Prostate gland (tissue), 2 donors: ENCODE results near the gene HIGD1B. TPM values are rescaled to one million over a fixed set of nuclear protein-coding genes. Genes with fewer than 3 reads are reported as not detected.
"Not testable (repeated sequence)": the region's sequence is repeated elsewhere in the genome, so short reads cannot be mapped to it uniquely, and the experiment has no call there.

ENCODE experiments used
- DNase-seq: peaks from one replicate; pipeline ENCODE4 v3.0.0-alpha.2; 2019; ENCODE audit warnings: low spot score
- H3K27ac ChIP-seq, 2 donors: fragments of 200-600 bp; sonication (generic); 2 replicates each; pipeline ENCODE4 v1.5.1; 2017 to 2019
- H3K27me3 ChIP-seq: fragments of 200-600 bp; sonication (generic); replicated peaks from 2 replicates; pipeline ENCODE4 v1.5.1; 2019; ENCODE audit not compliant: insufficient read depth
- H3K36me3 ChIP-seq, 2 donors: fragments of 200-600 bp; sonication (generic); 1 replicate in 1 of 2; 2 replicates in 1 of 2; pipeline versions ENCODE4 v1.5.1 to v1.8.1; 2017 to 2019
- H3K4me1 ChIP-seq: fragments of 200-600 bp; sonication (generic); replicated peaks from 2 replicates; pipeline ENCODE4 v1.5.1; 2019
- H3K4me3 ChIP-seq, 2 donors: fragments of 200-600 bp; sonication (generic); 2 replicates each; pipeline ENCODE4 v1.5.1; 2017 to 2019
- H3K9me3 ChIP-seq: fragments of 200-600 bp; sonication (generic); 2 replicates; pipeline ENCODE4 v1.5.1; 2017
- CTCF ChIP-seq, 4 experiments: fragments of 200-600 bp in 2 of 4; fragments of 450-650 bp in 2 of 4; sonication (generic) in 2 of 4; IDR thresholded peaks; 1 replicate in 3 of 4; 2 replicates in 1 of 4; pipeline ENCODE4 v1.5.1; 2016 to 2019; ENCODE audit warnings: antibody characterized with exemption in 4 of 4, mild to moderate bottlenecking in 2 of 4, moderate library complexity in 2 of 4
- POLR2A ChIP-seq: fragments of 450-650 bp; IDR thresholded peaks from one replicate; pipeline ENCODE4 v1.6.1; 2016; ENCODE audit warnings: antibody characterized with exemption, mild to moderate bottlenecking
- POLR2AphosphoS5 ChIP-seq: sonication (generic); formaldehyde crosslinking; IDR thresholded peaks from one replicate; pipeline ENCODE4 v1.6.1; 2017; ENCODE audit warnings: antibody characterized with exemption
- WGBS: methylation state at CpG from one replicate; pipeline ENCODE4 v1.1.5; 2018; 5-methylcytosine and 5-hydroxymethylcytosine counted together
- intact Hi-C: fragments of 100-400 bp; cut with DNase I; formaldehyde crosslinking; loops from one replicate; pipeline ENCODE4 v1.14.2; 2022
- total RNA-seq, 2 donors: library from RNA; depleted of rRNA; stranded (reverse); fragments of >200 nt; gene quantifications; one replicate each; pipeline ENCODE4 v1.1.0, GENCODE V29; 2016

Gene HIGD1B
- total RNA-seq, 2 donors from 2014 or later = not detected

GRCh38 chr17:44820631-44821212, 27.0 kb upstream of the HIGD1B start:
- intact Hi-C loops = no loop called here
- DNase-seq = no peak
- no peak overlapping the region for H3K27ac ChIP-seq
- no peaks in the 10 kb centered on the region for H3K9me3 ChIP-seq
- 33% methylated on average over 7 of the region's 7 CpGs for WGBS
- TF ChIP-seq POLR2AphosphoS5 (no peak), POLR2A (no peak), CTCF (IDR thresholded peaks at IDR 0.05) (no peak)
- no peaks in the 10 kb centered on the region for H3K27me3 ChIP-seq
- no peak overlapping the region for H3K4me3 ChIP-seq
- H3K4me1 ChIP-seq = no peaks in the 10 kb centered on the region
- H3K36me3 ChIP-seq = no peaks in the 10 kb centered on the region

DNA sequence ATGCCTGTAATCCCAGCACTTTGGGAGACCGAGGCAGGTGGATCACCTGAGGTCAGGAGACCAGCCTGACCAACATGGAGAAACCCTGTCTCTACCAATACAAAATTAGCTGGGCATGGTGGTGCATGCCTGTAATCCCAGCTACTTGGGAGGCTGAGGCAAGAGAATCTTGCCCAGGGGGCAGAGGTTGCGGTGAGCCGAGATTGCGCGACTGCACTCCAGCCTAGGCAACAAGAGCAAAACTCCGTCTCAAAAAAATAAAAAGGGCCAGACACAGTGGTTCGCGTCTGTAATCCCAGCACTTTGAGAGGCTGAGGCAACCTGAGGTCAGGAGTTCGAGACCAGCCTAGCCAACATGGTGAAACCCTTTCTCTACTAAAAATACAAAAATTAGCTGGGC, 22.4 kb upstream of the HIGD1B start:
- H3K9me3 ChIP-seq, DNase-seq, H3K27ac ChIP-seq, H3K4me3 ChIP-seq, H3K36me3 ChIP-seq, H3K4me1 ChIP-seq: not testable (repeated sequence)
- 96% methylated on average over 9 of the region's 9 CpGs for WGBS
- peaks cover 12% of the 10 kb centered on the region for H3K27me3 ChIP-seq
- intact Hi-C loops = loop anchor here (5.0 kb wide), 2 partner anchors 38 to 42 kb away; no protein-coding TSS in a partner anchor

- no peaks in the 10 kb centered on the region for H3K4me1 ChIP-seq
- peaks cover 12% of the 10 kb centered on the region for H3K27me3 ChIP-seq
- WGBS = 77% methylated on average over 15 of the region's 15 CpGs
- TF ChIP-seq POLR2A = no peak
- no peaks in the 10 kb centered on the region for H3K9me3 ChIP-seq
- intact Hi-C loops = loop anchor here (5.0 kb wide), 2 partner anchors 39 to 41 kb away; no protein-coding TSS in a partner anchor
- DNase-seq = no peak
- peak overlapping the region in 1 of 2 donors; percentile 38 for H3K27ac ChIP-seq
- no peaks in the 10 kb centered on the region for H3K36me3 ChIP-seq
- H3K4me3 ChIP-seq = no peak overlapping the region
Measured at GRCh38 chr17:44826123-44826790, 21.4 kb upstream of the HIGD1B start.

DNA sequence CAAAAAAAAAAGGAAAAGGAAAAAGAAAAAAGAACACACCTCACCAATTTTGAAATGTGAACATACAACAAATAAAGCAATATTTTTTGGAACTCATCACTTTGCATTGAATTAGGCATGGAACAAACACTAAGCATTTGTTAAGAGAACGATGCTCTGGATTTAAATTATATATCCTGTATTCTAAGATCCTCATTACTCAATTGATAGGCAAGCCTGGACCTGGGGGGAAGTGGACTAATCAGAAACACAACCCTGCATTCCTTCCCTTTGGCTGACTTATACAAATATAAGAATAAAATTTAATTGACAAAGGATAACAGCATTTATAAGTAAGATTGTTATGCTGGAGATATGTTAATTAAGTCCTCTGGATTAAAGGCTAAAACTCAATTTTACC, 19.8 kb upstream of the HIGD1B start:
- no peaks in the 10 kb centered on the region for H3K9me3 ChIP-seq
- no peaks in the 10 kb centered on the region for H3K4me1 ChIP-seq
- H3K27me3 ChIP-seq = peaks cover 12% of the 10 kb centered on the region
- intact Hi-C loops = loop anchor here (5.0 kb wide), 2 partner anchors 39 to 41 kb away; no protein-coding TSS in a partner anchor
- DNase-seq = no peak
- no peak for TF ChIP-seq POLR2A
- TF ChIP-seq POLR2AphosphoS5 = no peak
- TF ChIP-seq CTCF (IDR thresholded peaks at IDR 0.05) = no peak
- H3K4me3 ChIP-seq = no peak overlapping the region
- no peaks in the 10 kb centered on the region for H3K36me3 ChIP-seq
- H3K27ac ChIP-seq = peak overlapping the region in 1 of 2 donors; percentile 23
- WGBS = 57% methylated on average over 1 of the region's 1 CpG

DNA sequence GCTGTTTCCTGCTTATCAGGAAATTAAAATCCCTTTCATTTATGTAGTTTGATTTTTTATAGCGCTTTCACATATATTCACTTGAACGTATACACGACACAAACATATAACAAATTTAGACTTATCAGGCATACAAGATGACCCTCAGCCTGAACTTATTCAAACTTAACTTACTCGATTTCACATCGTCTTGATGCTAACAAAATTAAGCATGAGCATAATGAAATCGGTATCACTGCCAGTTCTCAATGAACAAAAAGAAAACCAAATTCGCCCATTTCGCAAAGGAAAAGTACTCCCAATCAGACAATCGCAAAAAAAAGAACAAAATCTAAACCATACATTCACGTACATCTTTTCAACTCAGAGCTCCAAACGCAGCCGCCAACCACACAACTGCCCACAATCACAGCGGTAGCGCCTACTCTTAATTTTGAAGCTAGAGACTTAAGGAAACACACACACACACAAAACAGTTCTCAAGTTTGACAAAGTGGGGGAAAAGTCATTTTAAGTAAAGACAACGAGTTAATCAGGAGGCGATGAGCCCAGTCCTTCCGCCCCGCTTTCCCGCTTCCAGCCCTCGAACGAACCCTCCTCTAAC, 18.7 kb upstream of the HIGD1B start:
- peaks cover 12% of the 10 kb centered on the region for H3K27me3 ChIP-seq
- DNase-seq = no peak
- 5% methylated on average over 21 of the region's 21 CpGs for WGBS
- H3K36me3 ChIP-seq = no peaks in the 10 kb centered on the region
- H3K27ac ChIP-seq = peak overlapping the region; percentile 23 to 69
- intact Hi-C loops = loop anchor here (5.0 kb wide), 2 partner anchors 38 to 42 kb away; no protein-coding TSS in a partner anchor
- no peaks in the 10 kb centered on the region for H3K4me1 ChIP-seq
- H3K9me3 ChIP-seq = no peaks in the 10 kb centered on the region
- peak overlapping the region; percentile 37 to 44 for H3K4me3 ChIP-seq
- no peak for TF ChIP-seq POLR2A
- TF ChIP-seq CTCF (IDR thresholded peaks at IDR 0.05) = no peak
- no peak for TF ChIP-seq POLR2AphosphoS5
